Panc1 (cell line): ENCODE results near the gene BNIP3. TPM values are rescaled to one million over a fixed set of nuclear protein-coding genes. Genes with fewer than 3 reads are reported as not detected.

ENCODE experiments used
- ATAC-seq: fragments of 200-7000 bp; cut with Tn5 transposase; 2 replicates; pipeline ENCODE4 v1.9.1; 2020; ENCODE audit warnings: mild to moderate bottlenecking, moderate library complexity
- BruUV-seq: library from RNA; stranded (reverse); fragments of 400-500 nt; replicated peaks from 2 replicates; lab custom pipeline; 2021; lab: Mats Ljungman, UMichigan
- CTCF ChIA-PET: fragments of 300-600 bp; sonication (Branson Sonifier 250); formaldehyde crosslinking; loops from one replicate; lab custom pipeline; 2022; ENCODE audit warnings: antibody characterized with exemption; lab: Charles Lee
- POLR2A ChIA-PET: fragments of 300-600 bp; sonication (Branson Sonifier 250); formaldehyde crosslinking; loops from one replicate; lab custom pipeline; 2022; ENCODE audit warnings: antibody characterized with exemption; lab: Charles Lee
- DNase-seq: peaks from one replicate; pipeline ENCODE4 v3.0.0-alpha.2; 2010; ENCODE audit warnings: low read depth, low spot score
- H3K27ac ChIP-seq: 2 replicates; pipeline ENCODE4 v1.5.1; 2011; ENCODE audit warnings: mild to moderate bottlenecking, low read length, inconsistent platforms
- H3K27me3 ChIP-seq: fragments of 200-500 bp; sonication (Bioruptor generic); 2 replicates; pipeline ENCODE4 v1.6.0; 2014; ENCODE audit warnings: low read length, inconsistent platforms; ENCODE audit not compliant: control insufficient read depth, insufficient read depth
- H3K36me3 ChIP-seq: fragments of 200-500 bp; sonication (Bioruptor generic); 2 replicates; pipeline ENCODE4 v1.5.1; 2014; ENCODE audit warnings: inconsistent platforms, mild to moderate bottlenecking, low read length, moderate library complexity; ENCODE audit not compliant: control insufficient read depth, insufficient read depth
- H3K4me1 ChIP-seq: 2 replicates; pipeline ENCODE4 v1.5.1; 2011; ENCODE audit warnings: inconsistent platforms, mild to moderate bottlenecking, low read length, moderate library complexity; ENCODE audit not compliant: control insufficient read depth, insufficient read depth
- H3K4me3 ChIP-seq, 2 experiments: 2 replicates each; pipeline ENCODE4 v1.5.1; 2011 to 2012; ENCODE audit warnings: low read depth in 2 of 2, low read length in 2 of 2, mild to moderate bottlenecking in 2 of 2, inconsistent platforms in 1 of 2, moderate library complexity in 1 of 2
- H3K9me3 ChIP-seq: fragments of 200-500 bp; sonication (Bioruptor generic); 2 replicates; pipeline ENCODE4 v1.5.1; 2014; ENCODE audit warnings: low read depth, mild to moderate bottlenecking, inconsistent platforms, low read length, moderate library complexity; ENCODE audit not compliant: control insufficient read depth, insufficient read depth
- CTCF ChIP-seq: fragments of 450-650 bp; IDR thresholded peaks from 2 replicates; pipeline ENCODE4 v1.5.1; 2017; ENCODE audit warnings: mild to moderate bottlenecking
- POLR2AphosphoS5 ChIP-seq: IDR thresholded peaks from 2 replicates; pipeline ENCODE4 v1.6.1; 2012; ENCODE audit warnings: mild to moderate bottlenecking, low read depth, low read length, moderate library complexity
- REST ChIP-seq, 2 experiments: IDR thresholded peaks; 2 replicates each; pipeline ENCODE4 v1.6.1; 2011 to 2012; ENCODE audit warnings: low read depth in 2 of 2, control low read depth in 1 of 2, low read length in 1 of 2, mild to moderate bottlenecking in 1 of 2, moderate library complexity in 1 of 2; ENCODE audit not compliant: insufficient read depth in 1 of 2
- SIN3A ChIP-seq: IDR thresholded peaks from 2 replicates; pipeline ENCODE4 v1.6.1; 2012; ENCODE audit warnings: low read depth, mild to moderate bottlenecking, low read length, moderate library complexity, borderline replicate concordance; ENCODE audit not compliant: insufficient read depth
- TCF7L2 ChIP-seq: IDR thresholded peaks from 2 replicates; pipeline ENCODE4 v1.6.1; 2011; ENCODE audit warnings: mild to moderate bottlenecking, low read depth, low read length, inconsistent platforms
- in situ Hi-C: cut with HindIII; loops from 2 replicates; pipeline ENCODE4 v1.10.0; 2016; ENCODE audit warnings: low sequenced_read_pairs, low pct_unique_long_range_greater_than_20kb
- intact Hi-C: fragments of 100-400 bp; cut with micrococcal nuclease; formaldehyde crosslinking; loops from one replicate; pipeline ENCODE4 v1.10.0; 2022; ENCODE audit not compliant: unreplicated experiment
- total RNA-seq: library from RNA; stranded (reverse); gene quantifications from one replicate; pipeline ENCODE4 v1.2.1, GENCODE V29; 2021; ENCODE audit not compliant: unreplicated experiment

Gene BNIP3
- total RNA-seq, 1 experiment from 2014 or later: 67.8 TPM

GRCh38 chr10:131997366-131998049, 15.8 kb upstream of the BNIP3 start:
- Histone ChIP-seq H3K4me3 (no peak overlapping the region), H3K36me3 (no peaks in the 10 kb centered on the region), H3K4me1 (peaks cover 5% of the 10 kb centered on the region; the same call in 1 of the 2 replicates), H3K9me3 (no peaks in the 10 kb centered on the region), H3K27ac (peak overlapping the region; percentile 14; the same call in 1 of the 2 replicates), H3K27me3 (no peaks in the 10 kb centered on the region)
- ChIA-PET CTCF (interaction anchor here (0.6 kb wide), 1 partner anchor 31 kb away, joined by 8 read pairs; no protein-coding TSS in a partner anchor), POLR2A (interaction anchor here (0.6 to 0.7 kb wide), 2 partner anchors 148 to 150 kb away, joined by 3 read pairs; no protein-coding TSS in a partner anchor)
- DNase-seq (no peak), ATAC-seq (0 out of 2 replicates have a peak, but pooled peaks have one; percentile 20)
- intact Hi-C loops (no loop called here), in situ Hi-C loops (no loop called here)
- no TSS peak for BruUV-seq
- TF ChIP-seq CTCF (no peak), SIN3A (no peak), POLR2AphosphoS5 (no peak), REST (IDR thresholded peaks at IDR 0.05; ENCODE audit: insufficient read depth in 1 of 2, low read depth in 2 of 2, low read length in 1 of 2) (no peak)

GRCh38 chr10:131996466-131997365, 15.0 kb upstream of the BNIP3 start:
- POLR2A ChIA-PET: interaction anchor here (0.5 to 0.7 kb wide), 2 partner anchors 149 to 499 kb away, joined by 3 to 4 read pairs; no protein-coding TSS in a partner anchor
- intact Hi-C loops: no loop called here

More at GRCh38 chr10:131996466-131997365, 15.0 kb upstream of the BNIP3 start:
- Histone ChIP-seq H3K9me3 (no peaks in the 10 kb centered on the region), H3K27me3 (no peaks in the 10 kb centered on the region), H3K4me3 (no peak overlapping the region), H3K4me1 (peaks cover 5% of the 10 kb centered on the region; the same call in 1 of the 2 replicates), H3K36me3 (no peaks in the 10 kb centered on the region), H3K27ac (no peak overlapping the region)
- BruUV-seq: no TSS peak
- ATAC-seq: no peak
- DNase-seq: no peak
- CTCF ChIA-PET: interaction anchor here (0.7 to 0.9 kb wide), 2 partner anchors 26 to 146 kb away, joined by 3 read pairs; no protein-coding TSS in a partner anchor
- TF ChIP-seq TCF7L2 (no peak), REST (IDR thresholded peaks at IDR 0.05; ENCODE audit: insufficient read depth in 1 of 2, low read depth in 2 of 2, low read length in 1 of 2) (no peak), SIN3A (no peak), POLR2AphosphoS5 (no peak), CTCF (no peak)
- in situ Hi-C loops: no loop called here
